ENCODE measurements around the gene PDX1. TPM values are rescaled to one million over a fixed set of nuclear protein-coding genes. Genes with fewer than 3 reads are reported as not detected.

The PDX1 gene
- not detected for total RNA-seq
- polyA plus RNA-seq (ENCODE audit: insufficient read length in 6 of 6) = not detected
- long read RNA-seq, donor 1 = 0 reads
- long read RNA-seq, donor 2 = 0 reads
- long read RNA-seq, donor 3 = 0 reads
- long read RNA-seq, donor 4 = 0 reads
- long read RNA-seq, donor 5 = 0 reads
- long read RNA-seq, donor 6 = 0 reads
- long read RNA-seq, donor 7 = 0 reads
- long read RNA-seq, donor 8 = 0 reads
- long read RNA-seq, donor 9 = 0 reads
- long read RNA-seq, donor 10 = 0 reads
- long read RNA-seq, donor 11 = 0 reads
- long read RNA-seq, donor 12 = 0 reads

GRCh38 chr13:27919934-27920676 is at the start of gene PDX1:
PDX1 (plus strand) TSS chr13:27920000; CDS start chr13:27920139, 139 bp downstream.
- H3K36me3 ChIP-seq = no peaks in the 10 kb centered on the region
- H3K4me3 ChIP-seq = peak within 1 kb of the TSS in 1 of 2 donors; percentile 24
- ATAC-seq (peak; percentile 86), DNase-seq (peak in 2 of 4 donors; percentile 34 to 84)
- TF ChIP-seq CTCF (IDR thresholded peaks at IDR 0.05) = no peak
- peaks cover 20 to 26% of the 10 kb centered on the region in 2 donors for H3K4me1 ChIP-seq
- peaks cover 100% of the 10 kb centered on the region in 2 donors for H3K27me3 ChIP-seq
- H3K9me3 ChIP-seq = no peaks in the 10 kb centered on the region
- no peak within 1 kb of the TSS for H3K27ac ChIP-seq
- intact Hi-C loops (cut with DNase I) = no loop called here

GRCh38 chr13:27878274-27878673 is 41.5 kb upstream of the PDX1 start:
- no peak for DNase-seq
- no peak for ATAC-seq
- H3K27ac ChIP-seq = no peak overlapping the region
- no peaks in the 10 kb centered on the region for H3K36me3 ChIP-seq
- no peak for TF ChIP-seq CTCF (IDR thresholded peaks at IDR 0.05)
- no peaks in the 10 kb centered on the region for H3K9me3 ChIP-seq
- no peak overlapping the region for H3K4me3 ChIP-seq
- H3K4me1 ChIP-seq = no peaks in the 10 kb centered on the region
- peaks cover 3 to 81% of the 10 kb centered on the region in 2 donors for H3K27me3 ChIP-seq
- intact Hi-C loops (cut with DNase I) = no loop called here

- no peak for ATAC-seq
- intact Hi-C loops (cut with DNase I) = no loop called here
These were observed 30.3 kb upstream of the PDX1 start for GRCh38 chr13:27889471-27889870.

GRCh38 chr13:27896726-27897125 is 23.1 kb upstream of the PDX1 start:
- Histone ChIP-seq H3K36me3 (no peaks in the 10 kb centered on the region), H3K4me1 (no peaks in the 10 kb centered on the region), H3K4me3 (no peak overlapping the region), H3K27ac (no peak overlapping the region), H3K27me3 (peaks cover 6 to 71% of the 10 kb centered on the region in 2 donors), H3K9me3 (peaks cover 0 to 9% of the 10 kb centered on the region in 2 donors)
- no peak for DNase-seq
- no peak for TF ChIP-seq CTCF (IDR thresholded peaks at IDR 0.05)
- ATAC-seq = no peak
- intact Hi-C loops (cut with DNase I) = no loop called here

More at GRCh38 chr13:27889471-27889870, 30.3 kb upstream of the PDX1 start:
- Histone ChIP-seq H3K4me1 (no peaks in the 10 kb centered on the region), H3K4me3 (no peak overlapping the region), H3K9me3 (peaks cover 0 to 9% of the 10 kb centered on the region in 2 donors), H3K27ac (no peak overlapping the region), H3K36me3 (no peaks in the 10 kb centered on the region), H3K27me3 (peaks cover 0 to 47% of the 10 kb centered on the region in 2 donors)
- DNase-seq = no peak
- TF ChIP-seq CTCF (IDR thresholded peaks at IDR 0.05) = no peak

- Histone ChIP-seq H3K4me1 (no peaks in the 10 kb centered on the region), H3K36me3 (no peaks in the 10 kb centered on the region), H3K9me3 (no peaks in the 10 kb centered on the region), H3K27ac (no peak overlapping the region), H3K27me3 (peaks cover 3 to 93% of the 10 kb centered on the region in 2 donors), H3K4me3 (no peak overlapping the region)
- ATAC-seq = no peak
- no peak for DNase-seq
- TF ChIP-seq CTCF (IDR thresholded peaks at IDR 0.05) = no peak
- intact Hi-C loops (cut with DNase I) = no loop called here
These were observed 15.1 kb upstream of the PDX1 start for GRCh38 chr13:27904719-27905118.
